Fibroblast of lung (primary cell): ENCODE data around the gene RPS6KL1.

ENCODE experiments used
- CTCF ChIP-seq, 2 donors: IDR thresholded peaks in 1 of 2; conservative IDR thresholded peaks in 1 of 2; 1 replicate in 1 of 2; 2 replicates in 1 of 2; pipeline ENCODE4 v1.5.1; 2011 to 2012; ENCODE audit warnings: low read length in 2 of 2, control low read depth in 1 of 2, inconsistent platforms in 1 of 2, low read depth in 1 of 2, mild to moderate bottlenecking in 1 of 2
- EZH2 ChIP-seq: IDR thresholded peaks from 2 replicates; pipeline ENCODE4 v1.5.1; 2012; ENCODE audit warnings: low read length, control low read depth, mild to moderate bottlenecking; ENCODE audit errors: missing control alignments

- TF ChIP-seq EZH2 (no peak), CTCF (conservative IDR thresholded peaks at IDR 0.05 in 1 of 2, IDR thresholded peaks at IDR 0.05 in 1 of 2; ENCODE audit: low read depth in 1 of 2, low read length in 2 of 2) (no peak)
Observed at GRCh38 chr14:74954232-74954946, 31.3 kb upstream of the RPS6KL1 start.
